WI38 (cell line): Measurements from ENCODE around the gene BBS10.
"Not testable (repeated sequence)": the region's sequence is repeated elsewhere in the genome, so short reads cannot be mapped to it uniquely, and the experiment has no call there.

Source experiments
- H3K4me3 ChIP-seq: 2 replicates; pipeline ENCODE4 v1.5.1; 2011; ENCODE audit warnings: low read depth, mild to moderate bottlenecking, control low read depth, low read length
- TF ChIP-seq, protein P1 (sequence below): IDR thresholded peaks from 2 replicates; pipeline ENCODE4 v1.5.1; 2012; ENCODE audit warnings: low read depth, mild to moderate bottlenecking, control low read depth, low read length

The BBS10 gene

DNA sequence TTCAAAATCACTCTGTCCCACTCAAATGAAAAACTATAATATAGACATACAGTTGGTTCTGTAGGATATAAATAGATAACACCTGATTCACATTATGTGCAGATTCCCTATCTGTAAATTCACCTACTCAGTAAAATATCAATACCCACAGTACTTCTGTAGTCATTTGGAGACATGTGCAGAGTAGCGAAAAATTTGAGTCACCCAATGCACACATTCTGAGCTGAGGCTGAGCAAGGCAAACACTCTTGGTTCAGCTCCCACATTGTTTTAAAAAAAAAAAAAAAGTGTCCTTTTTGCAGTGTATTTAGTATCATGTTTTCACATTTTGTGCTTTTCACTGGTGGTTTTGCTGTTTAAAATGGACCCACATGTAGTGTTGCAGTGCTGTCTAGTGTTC is 27.3 kb upstream of the BBS10 start:
- H3K4me3 ChIP-seq = no peak overlapping the region
- TF ChIP-seq, protein P1, sequence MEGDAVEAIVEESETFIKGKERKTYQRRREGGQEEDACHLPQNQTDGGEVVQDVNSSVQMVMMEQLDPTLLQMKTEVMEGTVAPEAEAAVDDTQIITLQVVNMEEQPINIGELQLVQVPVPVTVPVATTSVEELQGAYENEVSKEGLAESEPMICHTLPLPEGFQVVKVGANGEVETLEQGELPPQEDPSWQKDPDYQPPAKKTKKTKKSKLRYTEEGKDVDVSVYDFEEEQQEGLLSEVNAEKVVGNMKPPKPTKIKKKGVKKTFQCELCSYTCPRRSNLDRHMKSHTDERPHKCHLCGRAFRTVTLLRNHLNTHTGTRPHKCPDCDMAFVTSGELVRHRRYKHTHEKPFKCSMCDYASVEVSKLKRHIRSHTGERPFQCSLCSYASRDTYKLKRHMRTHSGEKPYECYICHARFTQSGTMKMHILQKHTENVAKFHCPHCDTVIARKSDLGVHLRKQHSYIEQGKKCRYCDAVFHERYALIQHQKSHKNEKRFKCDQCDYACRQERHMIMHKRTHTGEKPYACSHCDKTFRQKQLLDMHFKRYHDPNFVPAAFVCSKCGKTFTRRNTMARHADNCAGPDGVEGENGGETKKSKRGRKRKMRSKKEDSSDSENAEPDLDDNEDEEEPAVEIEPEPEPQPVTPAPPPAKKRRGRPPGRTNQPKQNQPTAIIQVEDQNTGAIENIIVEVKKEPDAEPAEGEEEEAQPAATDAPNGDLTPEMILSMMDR = no peak

DNA sequence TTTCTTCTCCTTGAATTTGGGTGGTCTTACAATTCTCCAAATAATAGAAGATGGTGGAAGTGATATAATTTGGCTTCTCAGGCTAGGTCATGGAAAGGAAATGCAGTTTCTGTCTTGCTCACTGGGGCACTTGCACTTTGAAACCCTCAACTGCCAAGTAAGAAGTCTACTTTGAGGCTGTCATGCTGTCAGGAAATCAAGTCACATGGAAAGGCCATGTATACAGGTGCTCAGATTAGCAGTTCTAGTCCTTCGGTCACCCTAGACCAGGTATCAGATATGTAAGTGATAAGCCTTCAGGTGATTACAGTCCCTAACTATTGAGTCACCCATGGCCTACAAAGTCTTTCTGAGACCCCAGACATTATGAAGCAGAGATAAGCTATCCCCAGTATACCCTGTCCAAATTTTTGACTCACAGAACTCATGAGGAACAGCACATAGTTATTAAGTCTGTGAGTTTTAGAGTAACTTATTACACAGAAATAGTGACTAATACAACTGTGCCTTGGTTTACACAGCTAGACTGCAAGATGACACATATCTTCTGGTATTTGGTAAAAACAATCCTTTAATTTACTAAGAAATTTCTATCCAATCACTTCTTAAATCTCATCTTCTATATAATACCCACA is 26.3 kb upstream of the BBS10 start:
- TF ChIP-seq, protein P1 = no peak
- no peak overlapping the region for H3K4me3 ChIP-seq

DNA sequence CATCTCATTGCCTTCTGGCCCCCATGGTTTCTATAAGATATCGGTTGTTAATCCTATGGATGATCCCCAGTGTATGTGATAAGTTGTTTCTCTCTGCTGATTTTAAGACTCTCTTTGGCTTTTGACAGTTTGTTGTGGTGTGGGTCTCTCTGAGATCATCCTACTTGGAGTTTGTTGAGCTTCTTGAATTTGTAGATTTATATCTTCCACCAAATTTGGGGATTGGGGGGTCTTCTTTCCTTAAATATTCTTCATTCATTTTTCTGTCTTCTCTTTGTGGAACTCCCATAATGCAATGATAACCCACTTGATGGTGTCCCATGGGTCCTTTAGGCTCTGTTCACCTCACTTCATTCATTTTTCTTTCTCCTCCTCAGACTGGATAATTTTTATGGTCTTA is 20.0 kb upstream of the BBS10 start:
- TF ChIP-seq, protein P1 = no peak
- H3K4me3 ChIP-seq = no peak overlapping the region

DNA sequence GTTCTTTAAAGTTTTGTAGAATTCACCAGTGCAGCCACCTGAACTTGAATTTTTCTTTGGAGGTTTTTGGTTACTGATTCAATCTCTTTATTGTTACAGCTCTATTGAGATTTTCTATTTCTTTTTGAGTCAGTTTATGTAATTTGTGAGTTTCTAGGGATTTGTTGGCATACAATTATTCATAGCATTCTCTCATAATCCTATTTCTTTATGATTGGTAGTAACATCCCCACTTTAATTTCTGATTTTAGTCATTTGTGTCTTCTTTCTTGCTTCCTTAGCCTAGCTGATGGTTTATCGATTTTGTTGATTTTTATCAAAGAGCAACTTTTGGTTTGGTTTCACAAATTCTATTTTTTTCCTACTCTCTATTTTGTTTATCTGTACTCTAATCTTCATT is 17.9 kb upstream of the BBS10 start:
- TF ChIP-seq, protein P1 = no peak
- H3K4me3 ChIP-seq = no peak overlapping the region

DNA sequence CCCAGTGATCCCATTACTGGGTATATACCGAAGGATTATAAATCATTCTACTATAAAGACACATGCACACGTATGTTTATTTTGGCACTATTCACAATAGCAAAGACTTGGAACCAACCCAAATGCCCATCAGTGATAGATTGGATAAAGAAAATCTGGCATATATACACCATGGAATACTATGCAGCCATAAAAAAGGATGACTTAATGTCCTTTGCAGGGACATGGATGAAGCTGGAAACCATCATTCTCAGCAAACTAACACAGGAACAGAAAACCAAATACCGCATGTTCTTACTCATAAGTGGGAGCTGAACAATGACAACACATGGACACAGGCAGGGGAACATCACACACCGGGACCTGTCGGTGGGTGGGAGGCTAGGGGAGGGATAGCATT is 15.9 kb upstream of the BBS10 start:
- not testable (repeated sequence) for H3K4me3 ChIP-seq

DNA sequence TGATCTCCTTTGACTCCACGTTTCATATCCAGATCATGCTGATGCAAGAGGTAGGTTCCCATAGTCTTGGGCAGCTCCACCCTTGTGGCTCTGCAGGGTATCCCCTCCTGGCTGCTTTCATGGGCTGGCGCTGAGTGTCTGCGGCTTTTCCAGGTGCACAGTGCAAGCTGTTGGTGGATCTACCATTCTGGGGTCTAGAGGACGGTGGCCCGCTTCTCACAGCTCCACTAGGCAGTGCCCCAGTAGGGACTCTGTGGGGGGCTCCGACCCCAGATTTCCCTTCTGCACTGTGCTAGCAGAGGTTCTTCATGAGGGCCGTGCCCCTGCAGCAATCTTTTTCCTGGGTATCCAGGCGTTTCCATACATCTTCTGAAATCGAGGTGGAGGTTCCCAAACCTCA is 12.1 kb upstream of the BBS10 start:
- TF ChIP-seq, protein P1 = no peak
- H3K4me3 ChIP-seq = no peak overlapping the region

DNA sequence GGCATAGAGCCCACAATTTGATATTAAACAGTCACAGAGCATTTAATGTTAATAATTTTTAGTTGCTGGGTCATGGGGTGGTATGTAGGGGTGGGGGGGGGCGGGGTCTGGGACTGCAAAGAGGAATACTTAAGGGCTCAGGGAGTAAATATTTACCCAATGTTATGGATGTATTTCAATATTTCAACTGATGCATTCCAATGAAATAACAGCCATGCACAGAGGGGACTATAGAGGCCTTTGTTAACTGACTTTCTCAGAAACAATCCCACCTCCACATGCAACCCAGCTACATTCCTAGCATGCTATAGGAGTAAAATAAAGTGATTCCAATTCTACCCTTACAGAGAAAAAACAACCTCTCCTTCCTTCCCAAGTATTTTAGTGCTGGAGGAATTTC is 7.9 kb upstream of the BBS10 start:
- TF ChIP-seq, protein P1 = no peak
- no peak overlapping the region for H3K4me3 ChIP-seq

DNA sequence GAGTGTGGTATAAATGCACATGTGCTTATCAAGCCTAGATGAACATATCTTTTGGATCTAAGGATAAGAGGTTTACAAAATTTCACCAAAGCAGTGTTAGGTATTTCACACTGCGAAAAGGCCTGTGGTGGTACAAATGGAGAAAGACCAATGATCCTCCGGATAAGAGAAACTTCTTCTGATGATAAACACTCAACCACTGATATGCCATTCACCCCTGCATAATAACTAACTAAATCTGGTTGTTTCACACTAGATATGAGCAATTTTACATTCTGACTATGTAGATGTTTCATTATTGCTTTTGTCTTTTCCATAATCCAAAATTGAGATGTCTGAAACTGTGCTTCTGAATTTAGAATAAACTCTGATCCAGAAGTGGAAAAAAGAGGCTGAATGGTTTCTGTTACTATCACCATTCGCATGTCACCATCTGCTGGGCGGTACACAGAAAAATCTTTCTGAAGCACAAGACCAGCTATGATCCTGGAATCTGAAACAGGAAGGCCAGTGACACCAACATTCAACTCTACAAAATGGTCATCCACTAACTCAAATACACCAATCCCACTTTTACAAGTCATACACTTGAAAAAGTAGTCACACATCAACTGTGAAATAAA is 1.3 kb downstream of the BBS10 start:
- TF ChIP-seq, protein P1 = peak; percentile 33; the same call in 1 of the 2 replicates
- peak overlapping the region; percentile 78 for H3K4me3 ChIP-seq
